Hepatocyte (in vitro differentiated cells): ENCODE measurements around the gene DTNBP1. TPM values are rescaled to one million over a fixed set of nuclear protein-coding genes. Genes with fewer than 3 reads are reported as not detected.

Experiments used
- DNase-seq: peaks from one replicate; pipeline ENCODE4 v3.0.0-alpha.2; 2016; ENCODE audit warnings: low spot score
- H2AFZ ChIP-seq: fragments of 200-600 bp; sonication (generic); 2 replicates; pipeline ENCODE4 v1.6.0; 2016; ENCODE audit warnings: antibody characterized with exemption, mild to moderate bottlenecking
- H3K27ac ChIP-seq: fragments of 200-600 bp; sonication (generic); 2 replicates; pipeline ENCODE4 v1.5.1; 2016; ENCODE audit warnings: mild to moderate bottlenecking
- H3K27me3 ChIP-seq: fragments of 200-600 bp; sonication (generic); 2 replicates; pipeline ENCODE4 v1.6.1; 2016
- H3K36me3 ChIP-seq: fragments of 200-600 bp; sonication (generic); replicated peaks from 2 replicates; pipeline ENCODE4 v1.5.1; 2016; ENCODE audit warnings: low read depth; ENCODE audit not compliant: insufficient read depth
- H3K4me1 ChIP-seq: fragments of 200-600 bp; sonication (generic); 2 replicates; pipeline ENCODE4 v1.5.1; 2016; ENCODE audit warnings: mild to moderate bottlenecking, moderate library complexity; ENCODE audit not compliant: insufficient read depth
- H3K4me2 ChIP-seq: fragments of 200-600 bp; sonication (generic); 2 replicates; pipeline ENCODE4 v1.6.0; 2016
- H3K4me3 ChIP-seq: fragments of 200-600 bp; sonication (generic); 2 replicates; pipeline ENCODE4 v1.5.1; 2016; ENCODE audit warnings: mild to moderate bottlenecking
- H3K79me2 ChIP-seq: fragments of 200-600 bp; sonication (generic); 2 replicates; pipeline ENCODE4 v1.6.0; 2017; ENCODE audit warnings: mild to moderate bottlenecking
- H3K9me2 ChIP-seq: fragments of 200-600 bp; sonication (generic); replicated peaks from 2 replicates; pipeline ENCODE4 v1.6.0; 2017; ENCODE audit warnings: mild to moderate bottlenecking; ENCODE audit not compliant: insufficient read depth
- H3K9me3 ChIP-seq: fragments of 200-600 bp; sonication (generic); 2 replicates; pipeline ENCODE4 v1.5.1; 2016; ENCODE audit warnings: low read depth, mild to moderate bottlenecking
- H4K20me1 ChIP-seq: fragments of 200-600 bp; sonication (generic); 2 replicates; pipeline ENCODE4 v1.6.0; 2016; ENCODE audit warnings: mild to moderate bottlenecking; ENCODE audit not compliant: insufficient read depth, poor library complexity, severe bottlenecking
- CTCF ChIP-seq: fragments of 200-600 bp; sonication (generic); IDR thresholded peaks from 2 replicates; pipeline ENCODE4 v1.5.1; 2016; ENCODE audit warnings: antibody characterized with exemption, mild to moderate bottlenecking; ENCODE audit not compliant: poor library complexity
- EZH2 ChIP-seq: fragments of 200-600 bp; sonication (generic); IDR thresholded peaks from 2 replicates; pipeline ENCODE4 v1.6.1; 2016; ENCODE audit warnings: antibody characterized with exemption, mild to moderate bottlenecking, borderline replicate concordance
- EZH2phosphoT487 ChIP-seq: fragments of 200-600 bp; sonication (generic); IDR thresholded peaks from one replicate; pipeline ENCODE4 v1.6.1; 2018; ENCODE audit warnings: antibody characterized with exemption, mild to moderate bottlenecking, low read depth, moderate library complexity; ENCODE audit not compliant: unreplicated experiment, severe bottlenecking
- WGBS: methylation state at CpG from one replicate; pipeline ENCODE4 v1.1.6; 2016; ENCODE audit warnings: low lambda C conversion rate; ENCODE audit errors: missing lambda C conversion rate; 5-methylcytosine and 5-hydroxymethylcytosine counted together
- polyA plus RNA-seq: library from polyadenylated mRNA; unstranded; fragments of >200 nt; fragmentation: Nextera tagmentation; extraction: Ambion mirVana; gene quantifications from 2 replicates; pipeline ENCODE4 v1.2.1, GENCODE V29; 2016
- total RNA-seq: library from RNA; depleted of rRNA; stranded (reverse); fragments of >200 nt; gene quantifications from 2 replicates; pipeline ENCODE4 v1.2.3, GENCODE V29; 2014

The DTNBP1 gene
- total and polyA plus RNA-seq, 2 experiments from 2014 or later = 3.4 to 25.6 TPM

- WGBS = 98% methylated on average over 51 of the region's 60 CpGs
- Histone ChIP-seq H3K27me3 (no peaks in the 10 kb centered on the region), H4K20me1 (no peaks in the 10 kb centered on the region), H3K4me2 (no peak overlapping the region), H3K4me3 (no peak overlapping the region), H3K27ac (no peak overlapping the region), H3K79me2 (no peaks in the 10 kb centered on the region), H3K9me2 (no peaks in the 10 kb centered on the region), H3K4me1 (peaks cover 1% of the 10 kb centered on the region), H3K36me3 (no peaks in the 10 kb centered on the region), H3K9me3 (no peaks in the 10 kb centered on the region), H2AFZ (no peak overlapping the region)
- TF ChIP-seq EZH2 (no peak), CTCF (no peak), EZH2phosphoT487 (no peak)
- no peak for DNase-seq
Measured at GRCh38 chr6:15496345-15497131, 166.3 kb downstream of the DTNBP1 start.

- H3K79me2 ChIP-seq = no peaks in the 10 kb centered on the region
- peaks cover 4% of the 10 kb centered on the region for H4K20me1 ChIP-seq
- no peak overlapping the region for H3K4me2 ChIP-seq
- H3K27ac ChIP-seq = no peak overlapping the region
- no peaks in the 10 kb centered on the region for H3K9me3 ChIP-seq
- no peak for DNase-seq
- no peaks in the 10 kb centered on the region for H3K4me1 ChIP-seq
- H3K4me3 ChIP-seq = no peak overlapping the region
- no peak for TF ChIP-seq CTCF
- TF ChIP-seq EZH2phosphoT487 = no peak
- no peak for TF ChIP-seq EZH2
- H2AFZ ChIP-seq = no peak overlapping the region
- 89% methylated on average over 10 of the region's 10 CpGs for WGBS
- no peaks in the 10 kb centered on the region for H3K36me3 ChIP-seq
- H3K27me3 ChIP-seq = no peaks in the 10 kb centered on the region
- H3K9me2 ChIP-seq = no peaks in the 10 kb centered on the region
Measured at GRCh38 chr6:15495375-15495901, 167.4 kb downstream of the DTNBP1 start.

GRCh38 chr6:15493437-15494168, 169.2 kb downstream of the DTNBP1 start:
- no peak overlapping the region for H3K4me3 ChIP-seq
- peaks cover 4% of the 10 kb centered on the region for H4K20me1 ChIP-seq
- WGBS = 75% methylated on average over 9 of the region's 9 CpGs
- no peak overlapping the region for H2AFZ ChIP-seq
- no peaks in the 10 kb centered on the region for H3K36me3 ChIP-seq
- no peaks in the 10 kb centered on the region for H3K9me2 ChIP-seq
- TF ChIP-seq EZH2 (no peak), EZH2phosphoT487 (no peak), CTCF (no peak)
- DNase-seq = no peak
- H3K9me3 ChIP-seq = no peaks in the 10 kb centered on the region
- no peaks in the 10 kb centered on the region for H3K27me3 ChIP-seq
- H3K4me1 ChIP-seq = no peaks in the 10 kb centered on the region
- H3K79me2 ChIP-seq = no peaks in the 10 kb centered on the region
- H3K4me2 ChIP-seq = no peak overlapping the region
- no peak overlapping the region for H3K27ac ChIP-seq
